Measurements from ENCODE around the gene AK5.

Gene AK5

DNA sequence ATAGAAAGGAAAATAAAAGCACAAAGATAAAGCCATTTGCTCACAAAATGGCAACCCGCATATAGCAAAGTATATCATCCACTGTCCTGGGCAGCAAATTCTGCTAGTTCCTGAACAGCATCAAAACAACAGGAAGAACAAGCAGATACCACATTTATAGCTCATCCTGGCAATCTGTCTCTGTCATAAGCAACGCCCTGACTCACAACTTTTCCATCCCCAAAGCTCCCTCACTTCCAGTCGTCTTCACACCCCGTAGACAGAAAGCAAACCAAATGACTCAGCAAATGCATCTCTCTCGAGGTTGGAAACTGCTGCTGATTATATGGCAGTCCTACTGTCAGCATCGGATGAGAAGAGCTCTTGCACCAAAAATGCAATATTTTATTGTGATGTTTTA lies 65.8 kb downstream of the AK5 start:
- H3K27ac ChIP-seq (ENCODE audit: low read depth, low read length): no peak overlapping the region
- H3K9ac ChIP-seq (ENCODE audit: low read depth in 1 of 2, low read length in 2 of 2): no peak overlapping the region
- no peaks in the 10 kb centered on the region for H3K27me3 ChIP-seq (ENCODE audit: control insufficient read depth in 1 of 2, insufficient read depth in 2 of 2, low read length in 2 of 2)
- no peaks in the 10 kb centered on the region for H3K36me3 ChIP-seq (ENCODE audit: control insufficient read depth in 1 of 2, insufficient read depth in 2 of 2, low read length in 2 of 2)
- no peak overlapping the region for H3K4me3 ChIP-seq (ENCODE audit: low read depth in 1 of 2, low read length in 2 of 2)
- no peaks in the 10 kb centered on the region for H3K9me3 ChIP-seq (ENCODE audit: control insufficient read depth in 1 of 2, low read length in 2 of 2)
- H3K4me1 ChIP-seq (ENCODE audit: control insufficient read depth in 1 of 2, insufficient read depth in 2 of 2, low read length in 2 of 2): no peaks in the 10 kb centered on the region

DNA sequence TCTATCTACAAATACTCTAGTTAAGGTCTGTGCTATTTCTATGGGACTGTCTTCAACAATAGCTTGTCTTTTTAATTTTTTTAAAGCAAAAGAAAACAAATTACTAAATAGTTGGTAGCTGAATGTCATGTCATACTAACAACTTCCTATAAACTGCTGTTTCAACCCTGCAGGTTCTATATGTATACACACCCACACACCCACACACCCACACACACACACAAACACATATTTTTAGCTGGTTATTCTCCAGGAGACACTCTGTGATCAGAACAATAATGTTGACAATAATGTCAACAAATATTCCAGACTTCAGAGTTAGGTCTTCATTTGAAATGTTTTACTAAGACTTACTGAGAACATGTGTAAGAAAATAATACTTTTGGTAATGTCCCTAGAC lies 66.7 kb downstream of the AK5 start:
- Histone ChIP-seq H3K4me3 (ENCODE audit: low read depth in 1 of 2, low read length in 2 of 2) (no peak overlapping the region), H3K36me3 (ENCODE audit: control insufficient read depth in 1 of 2, insufficient read depth in 2 of 2, low read length in 2 of 2) (no peaks in the 10 kb centered on the region), H3K9ac (ENCODE audit: low read depth in 1 of 2, low read length in 2 of 2) (no peak overlapping the region), H3K4me1 (ENCODE audit: control insufficient read depth in 1 of 2, insufficient read depth in 2 of 2, low read length in 2 of 2) (no peaks in the 10 kb centered on the region), H3K27ac (ENCODE audit: low read depth, low read length) (no peak overlapping the region), H3K9me3 (ENCODE audit: control insufficient read depth in 1 of 2, low read length in 2 of 2) (no peaks in the 10 kb centered on the region), H3K27me3 (ENCODE audit: control insufficient read depth in 1 of 2, insufficient read depth in 2 of 2, low read length in 2 of 2) (no peaks in the 10 kb centered on the region)

DNA sequence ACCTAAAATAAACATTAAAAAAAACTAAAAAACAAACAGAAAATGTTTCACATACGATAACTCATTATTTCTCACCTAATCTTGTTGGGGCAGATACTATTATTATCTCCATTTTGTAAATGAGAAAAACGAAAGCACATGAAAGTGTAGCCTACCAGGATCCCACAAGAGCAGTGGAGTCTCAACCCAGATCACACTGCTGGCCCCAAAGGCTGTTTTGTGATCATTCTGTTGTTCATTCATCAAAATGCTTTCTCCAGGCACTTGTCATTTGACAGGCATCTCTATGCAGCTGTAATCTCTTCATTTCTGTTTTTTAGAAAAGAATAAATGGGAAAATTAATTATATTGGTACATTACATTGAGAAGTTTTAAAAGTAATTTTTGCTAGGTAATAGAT lies 67.5 kb downstream of the AK5 start:
- H3K27me3 ChIP-seq (ENCODE audit: control insufficient read depth in 1 of 2, insufficient read depth in 2 of 2, low read length in 2 of 2): no peaks in the 10 kb centered on the region
- H3K4me1 ChIP-seq (ENCODE audit: control insufficient read depth in 1 of 2, insufficient read depth in 2 of 2, low read length in 2 of 2): no peaks in the 10 kb centered on the region
- H3K36me3 ChIP-seq (ENCODE audit: control insufficient read depth in 1 of 2, insufficient read depth in 2 of 2, low read length in 2 of 2): no peaks in the 10 kb centered on the region
- no peaks in the 10 kb centered on the region for H3K9me3 ChIP-seq (ENCODE audit: control insufficient read depth in 1 of 2, low read length in 2 of 2)
- H3K4me3 ChIP-seq (ENCODE audit: low read depth in 1 of 2, low read length in 2 of 2): no peak overlapping the region
- no peak overlapping the region for H3K9ac ChIP-seq (ENCODE audit: low read depth in 1 of 2, low read length in 2 of 2)
- no peak overlapping the region for H3K27ac ChIP-seq (ENCODE audit: low read depth, low read length)

DNA sequence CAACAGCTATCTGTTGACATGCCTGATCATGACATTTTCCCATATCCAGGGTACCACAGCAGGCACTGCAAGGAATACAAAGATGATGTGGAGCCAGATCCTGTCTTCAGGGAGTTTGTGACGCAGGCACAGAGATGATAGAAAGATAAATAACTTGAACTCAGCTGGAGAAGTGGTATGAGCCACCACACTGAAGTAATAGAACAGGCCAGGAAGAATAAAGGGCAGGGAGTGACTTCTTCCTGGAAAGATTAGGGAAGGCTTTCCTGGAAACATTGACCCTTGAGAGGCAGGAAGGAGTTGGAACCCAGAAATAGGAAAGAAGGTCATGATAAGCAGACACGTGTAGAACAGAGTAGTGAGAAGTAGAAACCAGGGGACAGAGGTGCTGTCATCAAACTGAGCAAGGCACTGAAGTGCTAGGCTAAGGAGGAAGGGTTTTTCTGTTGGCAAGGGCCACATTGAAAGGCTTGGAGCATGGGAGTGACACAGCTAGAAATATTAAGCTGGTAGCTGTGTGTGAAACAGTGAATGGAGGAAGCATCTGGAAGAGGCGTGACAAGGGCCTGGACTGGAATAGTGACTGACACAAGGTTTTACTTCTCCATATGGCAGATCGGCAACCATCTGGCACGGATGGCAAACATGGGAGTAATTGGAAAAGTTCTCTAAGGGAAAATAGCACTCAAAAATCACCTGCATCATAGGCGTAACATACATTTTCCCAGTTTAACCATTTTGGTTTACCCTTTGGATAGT lies 68.4 kb downstream of the AK5 start:
- Histone ChIP-seq H3K4me1 (ENCODE audit: control insufficient read depth in 1 of 2, insufficient read depth in 2 of 2, low read length in 2 of 2) (no peaks in the 10 kb centered on the region), H3K27me3 (ENCODE audit: control insufficient read depth in 1 of 2, insufficient read depth in 2 of 2, low read length in 2 of 2) (no peaks in the 10 kb centered on the region), H3K27ac (ENCODE audit: low read depth, low read length) (no peak overlapping the region), H3K4me3 (ENCODE audit: low read depth in 1 of 2, low read length in 2 of 2) (no peak overlapping the region), H3K9ac (ENCODE audit: low read depth in 1 of 2, low read length in 2 of 2) (no peak overlapping the region), H3K9me3 (ENCODE audit: control insufficient read depth in 1 of 2, low read length in 2 of 2) (no peaks in the 10 kb centered on the region), H3K36me3 (ENCODE audit: control insufficient read depth in 1 of 2, insufficient read depth in 2 of 2, low read length in 2 of 2) (no peaks in the 10 kb centered on the region)

DNA sequence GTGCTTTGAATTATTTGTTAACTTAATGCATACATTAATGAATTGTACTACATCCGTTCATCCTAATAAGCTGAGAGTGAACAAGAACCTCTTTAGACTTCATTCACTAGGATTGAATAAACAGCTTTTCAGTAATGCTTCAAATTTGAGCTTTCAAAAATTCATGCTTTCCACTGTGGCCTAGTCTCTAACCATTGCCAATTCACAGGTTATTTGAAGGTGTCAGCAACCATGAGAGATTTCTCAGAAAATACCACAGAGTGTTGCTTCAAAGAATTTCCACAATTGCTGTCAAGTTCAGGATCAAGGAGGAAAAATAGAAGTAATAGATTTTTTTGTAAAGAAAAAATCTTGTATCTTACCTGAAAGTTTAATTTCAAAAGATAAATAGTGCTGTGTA lies 72.7 kb downstream of the AK5 start:
- Histone ChIP-seq H3K4me1 (ENCODE audit: control insufficient read depth in 1 of 2, insufficient read depth in 2 of 2, low read length in 2 of 2) (no peaks in the 10 kb centered on the region), H3K27ac (ENCODE audit: low read depth, low read length) (no peak overlapping the region), H3K4me3 (ENCODE audit: low read depth in 1 of 2, low read length in 2 of 2) (no peak overlapping the region), H3K36me3 (ENCODE audit: control insufficient read depth in 1 of 2, insufficient read depth in 2 of 2, low read length in 2 of 2) (no peaks in the 10 kb centered on the region), H3K27me3 (ENCODE audit: control insufficient read depth in 1 of 2, insufficient read depth in 2 of 2, low read length in 2 of 2) (no peaks in the 10 kb centered on the region), H3K9ac (ENCODE audit: low read depth in 1 of 2, low read length in 2 of 2) (no peak overlapping the region), H3K9me3 (ENCODE audit: control insufficient read depth in 1 of 2, low read length in 2 of 2) (no peaks in the 10 kb centered on the region)

DNA sequence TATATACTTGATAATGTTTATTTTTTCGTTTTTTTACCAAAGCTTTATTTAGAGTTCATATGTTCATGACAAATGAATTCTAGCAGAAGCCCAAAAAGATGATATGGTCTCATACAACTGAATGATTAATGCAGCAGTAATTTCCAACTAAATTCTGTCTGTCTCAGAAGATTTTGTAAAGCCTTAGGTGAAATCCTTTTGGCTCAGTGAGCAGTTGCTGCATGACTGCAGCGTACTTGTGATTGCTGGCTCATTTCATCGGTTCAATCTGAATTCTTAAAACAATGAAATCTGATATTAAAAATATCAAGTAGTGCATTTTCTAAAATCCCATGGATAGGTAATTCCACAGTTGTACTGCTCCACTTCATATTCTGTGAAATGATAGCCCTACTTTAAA lies 73.2 kb downstream of the AK5 start:
- Histone ChIP-seq H3K9me3 (ENCODE audit: control insufficient read depth in 1 of 2, low read length in 2 of 2) (no peaks in the 10 kb centered on the region), H3K27ac (ENCODE audit: low read depth, low read length) (no peak overlapping the region), H3K36me3 (ENCODE audit: control insufficient read depth in 1 of 2, insufficient read depth in 2 of 2, low read length in 2 of 2) (no peaks in the 10 kb centered on the region), H3K9ac (ENCODE audit: low read depth in 1 of 2, low read length in 2 of 2) (no peak overlapping the region), H3K4me3 (ENCODE audit: low read depth in 1 of 2, low read length in 2 of 2) (no peak overlapping the region), H3K27me3 (ENCODE audit: control insufficient read depth in 1 of 2, insufficient read depth in 2 of 2, low read length in 2 of 2) (no peaks in the 10 kb centered on the region), H3K4me1 (ENCODE audit: control insufficient read depth in 1 of 2, insufficient read depth in 2 of 2, low read length in 2 of 2) (no peaks in the 10 kb centered on the region)

DNA sequence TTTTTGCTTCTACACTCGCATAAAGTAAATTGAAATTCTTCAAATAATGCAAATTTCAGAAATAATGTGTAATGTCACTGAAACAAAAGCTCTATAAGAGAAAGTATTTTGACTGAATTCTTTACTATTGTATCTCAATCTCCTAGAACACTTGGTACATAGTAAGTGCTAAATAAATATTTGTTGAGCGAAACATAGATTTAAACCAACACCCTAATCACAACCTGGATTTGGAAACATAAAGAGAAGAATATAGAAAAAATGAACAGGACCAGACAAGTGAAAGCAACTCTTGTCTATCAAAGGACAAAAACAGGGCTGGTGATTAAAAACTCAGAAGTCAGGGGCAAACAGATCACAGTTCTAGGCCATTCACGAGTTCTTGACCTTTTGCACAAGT lies 74.3 kb downstream of the AK5 start:
- no peaks in the 10 kb centered on the region for H3K9me3 ChIP-seq (ENCODE audit: control insufficient read depth in 1 of 2, low read length in 2 of 2)

DNA sequence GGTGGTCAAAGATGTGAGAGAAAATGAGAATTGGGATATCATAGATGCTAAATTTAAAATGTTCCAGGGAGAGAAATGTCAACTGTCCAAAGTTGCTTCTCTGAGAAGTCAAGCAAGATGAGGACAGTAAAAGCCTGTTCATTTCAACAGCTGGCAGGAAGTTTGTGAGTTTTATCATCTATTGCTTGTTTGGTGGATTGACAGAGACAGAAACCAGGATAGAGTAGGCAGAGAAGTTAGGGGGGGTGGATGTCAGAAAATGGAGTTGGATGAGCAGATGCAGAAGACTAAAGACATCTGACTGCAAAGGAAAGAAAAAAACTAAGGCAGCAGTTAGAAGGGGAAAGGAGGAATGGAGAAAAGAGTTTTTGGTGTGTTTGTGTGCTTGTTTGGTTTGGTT lies 78.4 kb downstream of the AK5 start:
- Histone ChIP-seq H3K27ac (ENCODE audit: low read depth, low read length) (no peak overlapping the region), H3K4me3 (ENCODE audit: low read depth in 1 of 2, low read length in 2 of 2) (no peak overlapping the region), H3K9ac (ENCODE audit: low read depth in 1 of 2, low read length in 2 of 2) (no peak overlapping the region), H3K9me3 (ENCODE audit: control insufficient read depth in 1 of 2, low read length in 2 of 2) (no peaks in the 10 kb centered on the region), H3K36me3 (ENCODE audit: control insufficient read depth in 1 of 2, insufficient read depth in 2 of 2, low read length in 2 of 2) (no peaks in the 10 kb centered on the region), H3K27me3 (ENCODE audit: control insufficient read depth in 1 of 2, insufficient read depth in 2 of 2, low read length in 2 of 2) (no peaks in the 10 kb centered on the region), H3K4me1 (ENCODE audit: control insufficient read depth in 1 of 2, insufficient read depth in 2 of 2, low read length in 2 of 2) (no peaks in the 10 kb centered on the region)

More for the DNA sequence above, 74.3 kb downstream of the AK5 start:
- Histone ChIP-seq H3K9ac (ENCODE audit: low read depth in 1 of 2, low read length in 2 of 2) (no peak overlapping the region), H3K27ac (ENCODE audit: low read depth, low read length) (no peak overlapping the region), H3K4me1 (ENCODE audit: control insufficient read depth in 1 of 2, insufficient read depth in 2 of 2, low read length in 2 of 2) (no peaks in the 10 kb centered on the region), H3K4me3 (ENCODE audit: low read depth in 1 of 2, low read length in 2 of 2) (no peak overlapping the region), H3K36me3 (ENCODE audit: control insufficient read depth in 1 of 2, insufficient read depth in 2 of 2, low read length in 2 of 2) (no peaks in the 10 kb centered on the region), H3K27me3 (ENCODE audit: control insufficient read depth in 1 of 2, insufficient read depth in 2 of 2, low read length in 2 of 2) (no peaks in the 10 kb centered on the region)

DNA sequence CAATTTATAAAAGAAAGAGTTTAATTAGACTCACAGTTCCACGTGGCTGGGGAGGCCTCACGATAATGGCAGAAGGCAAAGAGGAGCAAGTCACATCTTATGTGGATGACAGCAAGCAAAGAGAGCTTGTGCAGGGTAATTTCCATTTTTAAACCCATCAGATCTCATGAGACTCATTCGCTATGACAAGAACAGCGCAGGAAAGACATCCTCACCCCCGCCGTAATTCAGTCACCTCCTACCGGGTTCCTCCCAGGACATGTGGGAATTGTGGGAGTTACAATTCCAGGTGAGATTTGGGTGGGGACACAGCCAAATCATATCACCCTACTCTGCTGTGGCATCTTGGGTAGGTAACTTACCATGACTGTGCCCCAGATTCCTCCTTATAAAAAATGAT lies 79.8 kb downstream of the AK5 start:
- Histone ChIP-seq H3K36me3 (ENCODE audit: control insufficient read depth in 1 of 2, insufficient read depth in 2 of 2, low read length in 2 of 2) (no peaks in the 10 kb centered on the region), H3K9ac (ENCODE audit: low read depth in 1 of 2, low read length in 2 of 2) (no peak overlapping the region), H3K27me3 (ENCODE audit: control insufficient read depth in 1 of 2, insufficient read depth in 2 of 2, low read length in 2 of 2) (no peaks in the 10 kb centered on the region), H3K4me3 (ENCODE audit: low read depth in 1 of 2, low read length in 2 of 2) (no peak overlapping the region), H3K9me3 (ENCODE audit: control insufficient read depth in 1 of 2, low read length in 2 of 2) (no peaks in the 10 kb centered on the region), H3K4me1 (ENCODE audit: control insufficient read depth in 1 of 2, insufficient read depth in 2 of 2, low read length in 2 of 2) (no peaks in the 10 kb centered on the region), H3K27ac (ENCODE audit: low read depth, low read length) (no peak overlapping the region)

DNA sequence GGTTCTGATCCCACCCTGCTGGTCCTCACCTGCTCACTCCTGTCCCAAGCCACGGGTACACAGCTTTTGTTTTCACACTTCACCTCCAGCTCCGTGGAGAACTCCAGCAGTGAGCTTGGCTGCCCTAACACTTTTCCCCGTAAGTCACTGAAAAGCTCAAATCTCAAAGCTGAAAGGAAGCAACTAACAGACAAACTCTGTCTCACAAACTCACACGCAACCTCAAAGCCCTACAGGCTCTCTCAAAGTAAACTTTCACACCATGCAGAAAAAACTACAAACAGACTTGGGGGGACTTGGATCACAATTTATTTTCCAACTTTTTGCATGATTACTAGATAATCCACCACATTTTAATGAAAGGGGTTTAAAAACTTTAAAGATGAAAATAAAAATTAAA lies 88.3 kb downstream of the AK5 start:
- Histone ChIP-seq H3K36me3 (ENCODE audit: control insufficient read depth in 1 of 2, insufficient read depth in 2 of 2, low read length in 2 of 2) (no peaks in the 10 kb centered on the region), H3K27me3 (ENCODE audit: control insufficient read depth in 1 of 2, insufficient read depth in 2 of 2, low read length in 2 of 2) (no peaks in the 10 kb centered on the region), H3K27ac (ENCODE audit: low read depth, low read length) (no peak overlapping the region), H3K4me3 (ENCODE audit: low read depth in 1 of 2, low read length in 2 of 2) (no peak overlapping the region), H3K9me3 (ENCODE audit: control insufficient read depth in 1 of 2, low read length in 2 of 2) (no peaks in the 10 kb centered on the region), H3K9ac (ENCODE audit: low read depth in 1 of 2, low read length in 2 of 2) (no peak overlapping the region), H3K4me1 (ENCODE audit: control insufficient read depth in 1 of 2, insufficient read depth in 2 of 2, low read length in 2 of 2) (no peaks in the 10 kb centered on the region)
